Smooth muscle cell (in vitro differentiated cells): ENCODE measurements around the gene ENOX2. TPM values are rescaled to one million over a fixed set of nuclear protein-coding genes. Genes with fewer than 3 reads are reported as not detected.
"Not testable (repeated sequence)": the region's sequence is repeated elsewhere in the genome, so short reads cannot be mapped to it uniquely, and the experiment has no call there.

ENCODE experiments used
- DNase-seq: peaks from one replicate; lab custom pipeline; 2025; ENCODE audit not compliant: unreplicated experiment; lab: John Stamatoyannopoulos, UW
- H2AFZ ChIP-seq: fragments of 200-600 bp; sonication (generic); 2 replicates; pipeline ENCODE4 v1.6.0; 2016; ENCODE audit warnings: antibody characterized with exemption, low read depth, mild to moderate bottlenecking
- H3F3A ChIP-seq: fragments of 200-600 bp; sonication (generic); 2 replicates; pipeline ENCODE4 v1.6.0; 2017; ENCODE audit warnings: antibody characterized with exemption, low read depth
- H3K27ac ChIP-seq: fragments of 200-600 bp; sonication (generic); 2 replicates; pipeline ENCODE4 v1.5.1; 2016; ENCODE audit warnings: low read depth, mild to moderate bottlenecking
- H3K27me3 ChIP-seq: fragments of 200-600 bp; sonication (generic); 2 replicates; pipeline ENCODE4 v1.6.1; 2016; ENCODE audit warnings: low read depth, mild to moderate bottlenecking
- H3K36me3 ChIP-seq: fragments of 200-600 bp; sonication (generic); 2 replicates; pipeline ENCODE4 v1.5.1; 2016; ENCODE audit warnings: low read depth
- H3K4me1 ChIP-seq: fragments of 200-600 bp; sonication (generic); 2 replicates; pipeline ENCODE4 v1.5.1; 2016; ENCODE audit warnings: low read depth
- H3K4me2 ChIP-seq: fragments of 200-600 bp; sonication (generic); 2 replicates; pipeline ENCODE4 v1.6.0; 2016; ENCODE audit warnings: mild to moderate bottlenecking
- H3K4me3 ChIP-seq: fragments of 200-600 bp; sonication (generic); 2 replicates; pipeline ENCODE4 v1.5.1; 2016; ENCODE audit warnings: mild to moderate bottlenecking
- H3K79me2 ChIP-seq: fragments of 200-600 bp; sonication (generic); 2 replicates; pipeline ENCODE4 v1.6.0; 2016; ENCODE audit warnings: low read depth, mild to moderate bottlenecking
- H3K9ac ChIP-seq: fragments of 200-600 bp; sonication (generic); 2 replicates; pipeline ENCODE4 v1.6.0; 2016; ENCODE audit warnings: low read depth
- H3K9me3 ChIP-seq: fragments of 200-600 bp; sonication (generic); replicated peaks from 2 replicates; pipeline ENCODE4 v1.5.1; 2016; ENCODE audit warnings: low read depth
- H4K20me1 ChIP-seq: fragments of 200-600 bp; sonication (generic); 2 replicates; pipeline ENCODE4 v1.6.0; 2016; ENCODE audit warnings: low read depth
- CTCF ChIP-seq: fragments of 200-600 bp; sonication (generic); IDR thresholded peaks from 2 replicates; pipeline ENCODE4 v1.5.1; 2017; ENCODE audit warnings: borderline replicate concordance, mild to moderate bottlenecking, antibody characterized with exemption; ENCODE audit not compliant: insufficient read depth, poor library complexity, severe bottlenecking
- WGBS: methylation state at CpG from one replicate; pipeline ENCODE4 v1.1.7; 2016; ENCODE audit warnings: low lambda C conversion rate; 5-methylcytosine and 5-hydroxymethylcytosine counted together
- polyA plus RNA-seq: library from polyadenylated mRNA; unstranded; fragments of >200 nt; fragmentation: Nextera tagmentation; extraction: Ambion mirVana; gene quantifications from 2 replicates; pipeline ENCODE4 v1.2.1, GENCODE V29; 2016
- total RNA-seq: library from RNA; depleted of rRNA; stranded (reverse); fragments of >200 nt; gene quantifications from 2 replicates; pipeline ENCODE4 v1.2.3, GENCODE V29; 2014

ENOX2 gene
- total and polyA plus RNA-seq, 2 experiments from 2014 or later = 7.0 to 11.2 TPM

DNA sequence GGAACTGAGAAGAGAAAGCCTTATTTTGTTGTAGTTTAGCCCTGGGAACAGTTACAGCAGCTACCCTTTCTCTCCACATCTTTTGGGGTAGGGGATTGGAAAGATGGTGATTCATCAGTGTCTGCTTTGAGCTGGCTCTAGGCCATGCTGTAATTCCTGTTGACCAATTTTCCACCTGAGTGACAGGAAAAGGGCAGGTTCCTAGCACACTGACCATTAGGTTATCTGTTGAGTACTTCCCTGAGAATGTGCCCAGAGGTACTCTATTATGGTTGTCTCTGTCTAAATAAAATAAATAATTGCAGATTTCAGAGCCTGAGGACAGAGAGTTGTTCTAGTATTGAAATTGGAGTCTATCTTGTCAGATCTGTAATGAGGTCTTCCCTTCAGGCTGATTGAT lies 109.0 kb downstream of the ENOX2 start:
- H3K4me2 ChIP-seq = no peak overlapping the region
- no peaks in the 10 kb centered on the region for H3K79me2 ChIP-seq
- H3K36me3 ChIP-seq = no peaks in the 10 kb centered on the region
- DNase-seq = no peak
- H4K20me1 ChIP-seq = no peaks in the 10 kb centered on the region
- no peak overlapping the region for H3K4me3 ChIP-seq
- no peaks in the 10 kb centered on the region for H3K9me3 ChIP-seq
- no peak for TF ChIP-seq CTCF
- H3K4me1 ChIP-seq = no peaks in the 10 kb centered on the region
- no peaks in the 10 kb centered on the region for H3K27me3 ChIP-seq
- no peak overlapping the region for H2AFZ ChIP-seq
- no peak overlapping the region for H3K9ac ChIP-seq
- H3F3A ChIP-seq = no peaks in the 10 kb centered on the region
- H3K27ac ChIP-seq = no peak overlapping the region

GRCh38 chrX:130791870-130792269 lies 111.1 kb downstream of the ENOX2 start:
- 84% methylated on average over 2 of the region's 2 CpGs for WGBS
- H3K9me3 ChIP-seq, H2AFZ ChIP-seq, H3K4me3 ChIP-seq, H3F3A ChIP-seq, H3K79me2 ChIP-seq, H3K27me3 ChIP-seq, H3K36me3 ChIP-seq, H3K27ac ChIP-seq, H4K20me1 ChIP-seq, DNase-seq, H3K4me2 ChIP-seq, H3K4me1 ChIP-seq, H3K9ac ChIP-seq: not testable (repeated sequence)

DNA sequence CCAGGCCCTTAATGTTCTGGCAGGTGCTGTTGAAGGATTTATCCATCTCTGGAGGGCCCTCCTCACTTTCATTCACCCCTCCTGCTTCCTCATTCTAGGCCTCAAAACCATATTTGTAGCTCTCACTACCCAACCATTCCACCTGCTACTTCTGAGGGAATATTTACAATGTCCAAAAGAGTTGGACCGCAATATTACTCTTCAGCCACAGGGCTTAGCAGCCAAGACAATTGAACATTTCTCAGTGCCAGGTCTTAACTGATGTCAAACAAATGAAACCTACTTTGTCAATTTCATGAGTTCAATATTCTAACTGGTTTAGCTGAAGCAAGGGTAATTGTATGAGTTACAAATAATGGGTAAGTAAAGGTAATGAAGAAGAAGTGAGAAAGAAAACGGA lies 113.2 kb downstream of the ENOX2 start:
- 81% methylated on average over 2 of the region's 2 CpGs for WGBS
- H3F3A ChIP-seq = no peaks in the 10 kb centered on the region
- no peak for TF ChIP-seq CTCF

DNA sequence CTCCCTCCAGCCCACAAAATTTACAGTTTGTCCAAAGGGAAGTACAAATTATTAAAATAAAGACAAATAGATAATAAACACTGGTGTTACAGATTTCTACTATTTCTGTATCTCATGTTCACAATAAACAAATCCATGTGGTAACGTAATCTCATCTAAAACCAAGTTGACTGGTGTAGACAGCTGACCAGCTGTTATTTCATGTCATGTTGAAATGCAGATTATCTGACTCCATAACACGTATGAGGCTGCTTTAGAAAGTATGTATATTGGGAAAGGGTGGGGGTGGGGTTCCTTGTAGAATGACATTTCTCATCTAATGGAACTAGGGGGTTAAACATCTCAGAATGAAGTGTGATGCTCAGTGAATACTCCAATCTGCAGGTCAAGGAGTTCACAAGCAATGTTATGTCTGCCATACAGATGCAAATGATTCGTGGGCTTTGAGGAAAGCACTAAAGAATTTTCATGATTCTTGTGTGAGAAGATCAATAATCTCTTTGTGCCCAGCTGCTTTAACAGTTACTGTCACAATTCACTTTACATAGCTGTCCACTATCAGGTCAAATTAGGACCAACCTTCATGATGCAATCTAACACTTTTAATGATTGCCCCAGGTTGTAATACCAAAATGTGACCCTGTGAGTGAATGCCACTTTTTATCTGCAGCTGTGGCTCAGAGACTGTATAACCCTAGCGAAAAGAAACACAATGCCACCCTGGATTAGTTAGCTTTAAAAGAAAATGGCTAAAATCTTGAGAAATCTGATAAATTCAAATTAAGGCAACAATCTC lies 114.0 kb downstream of the ENOX2 start:
- Histone ChIP-seq H3K9me3 (no peaks in the 10 kb centered on the region), H2AFZ (no peak overlapping the region), H3K9ac (no peak overlapping the region), H3F3A (no peaks in the 10 kb centered on the region), H3K4me2 (no peak overlapping the region), H3K4me1 (no peaks in the 10 kb centered on the region), H3K4me3 (no peak overlapping the region), H3K36me3 (no peaks in the 10 kb centered on the region), H3K27me3 (no peaks in the 10 kb centered on the region), H3K27ac (no peak overlapping the region), H3K79me2 (no peaks in the 10 kb centered on the region), H4K20me1 (no peaks in the 10 kb centered on the region)
- no peak for DNase-seq
- WGBS = 52% methylated on average over 4 of the region's 4 CpGs
- TF ChIP-seq CTCF = no peak

More for the DNA sequence above, 113.2 kb downstream of the ENOX2 start:
- H3K4me2 ChIP-seq = no peak overlapping the region
- no peaks in the 10 kb centered on the region for H3K36me3 ChIP-seq
- no peaks in the 10 kb centered on the region for H3K4me1 ChIP-seq
- H4K20me1 ChIP-seq = no peaks in the 10 kb centered on the region
- H3K9ac ChIP-seq = no peak overlapping the region
- no peak overlapping the region for H3K27ac ChIP-seq
- H3K9me3 ChIP-seq = no peaks in the 10 kb centered on the region
- DNase-seq = no peak
- H3K4me3 ChIP-seq = no peak overlapping the region
- H3K79me2 ChIP-seq = no peaks in the 10 kb centered on the region
- no peaks in the 10 kb centered on the region for H3K27me3 ChIP-seq
- no peak overlapping the region for H2AFZ ChIP-seq
